SK-N-SH (cell line): Measurements from ENCODE around the gene BORCS5.

Experiments
- CHD2 ChIP-seq: fragments of 150-350 bp; IDR thresholded peaks from 2 replicates; pipeline ENCODE4 v1.6.1; 2018; ENCODE audit warnings: low read length; ENCODE audit not compliant: partially characterized antibody
- EZH2phosphoT487 ChIP-seq: fragments of 200-600 bp; sonication (generic); IDR thresholded peaks from 2 replicates; pipeline ENCODE4 v1.6.1; 2017; ENCODE audit warnings: low read depth, mixed run types, mild to moderate bottlenecking, antibody characterized with exemption, moderate library complexity, borderline replicate concordance
- FOXM1 ChIP-seq: IDR thresholded peaks from 2 replicates; pipeline ENCODE4 v1.4.0; 2012; ENCODE audit warnings: low read depth, mild to moderate bottlenecking
- NRF1 ChIP-seq: IDR thresholded peaks from 2 replicates; pipeline ENCODE4 v1.6.1; 2012; ENCODE audit warnings: low read depth, mild to moderate bottlenecking, low read length
- TF ChIP-seq, protein P1 (sequence below): fragments of 200-600 bp; sonication (generic); IDR thresholded peaks from 2 replicates; pipeline ENCODE4 v1.6.1; 2017; ENCODE audit warnings: antibody characterized with exemption, mild to moderate bottlenecking, moderate library complexity

DNA sequence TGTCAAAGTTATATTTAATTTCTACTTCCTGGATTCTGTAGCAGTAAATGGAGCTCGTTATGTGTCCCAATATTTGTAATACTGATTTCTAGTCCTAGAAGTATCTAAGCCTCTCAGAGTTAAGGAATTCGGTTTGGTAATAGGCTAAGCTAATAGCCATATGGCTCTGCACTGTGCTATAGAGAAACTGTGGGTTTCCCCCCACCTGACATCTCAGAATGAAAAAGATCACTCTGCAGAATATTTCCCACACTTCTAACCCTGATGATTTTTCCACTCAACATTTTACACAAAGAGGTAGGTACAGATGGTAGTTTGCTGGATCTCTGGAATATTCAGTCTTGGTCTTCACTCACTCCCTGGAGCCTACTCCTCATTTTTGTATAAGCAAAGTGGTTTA is 71.2 kb downstream of the BORCS5 start:
- TF ChIP-seq EZH2phosphoT487 (no peak), FOXM1 (no peak), CHD2 (no peak), NRF1 (no peak)
- TF ChIP-seq, protein P1, sequence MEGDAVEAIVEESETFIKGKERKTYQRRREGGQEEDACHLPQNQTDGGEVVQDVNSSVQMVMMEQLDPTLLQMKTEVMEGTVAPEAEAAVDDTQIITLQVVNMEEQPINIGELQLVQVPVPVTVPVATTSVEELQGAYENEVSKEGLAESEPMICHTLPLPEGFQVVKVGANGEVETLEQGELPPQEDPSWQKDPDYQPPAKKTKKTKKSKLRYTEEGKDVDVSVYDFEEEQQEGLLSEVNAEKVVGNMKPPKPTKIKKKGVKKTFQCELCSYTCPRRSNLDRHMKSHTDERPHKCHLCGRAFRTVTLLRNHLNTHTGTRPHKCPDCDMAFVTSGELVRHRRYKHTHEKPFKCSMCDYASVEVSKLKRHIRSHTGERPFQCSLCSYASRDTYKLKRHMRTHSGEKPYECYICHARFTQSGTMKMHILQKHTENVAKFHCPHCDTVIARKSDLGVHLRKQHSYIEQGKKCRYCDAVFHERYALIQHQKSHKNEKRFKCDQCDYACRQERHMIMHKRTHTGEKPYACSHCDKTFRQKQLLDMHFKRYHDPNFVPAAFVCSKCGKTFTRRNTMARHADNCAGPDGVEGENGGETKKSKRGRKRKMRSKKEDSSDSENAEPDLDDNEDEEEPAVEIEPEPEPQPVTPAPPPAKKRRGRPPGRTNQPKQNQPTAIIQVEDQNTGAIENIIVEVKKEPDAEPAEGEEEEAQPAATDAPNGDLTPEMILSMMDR, result no peak
